Body of pancreas (tissue), 4 donors: Measurements from ENCODE around the gene INAFM1. TPM values are rescaled to one million over a fixed set of nuclear protein-coding genes. Genes with fewer than 3 reads are reported as not detected.

Experiments used
- ATAC-seq: fragments of 150-250 bp; one replicate; pipeline ENCODE4 v1.9.1; 2016
- DNase-seq, 4 donors: peaks; one replicate each; pipeline ENCODE4 v3.0.0-alpha.2; 2019
- H3K27ac ChIP-seq, 4 donors: fragments of 200-600 bp; sonication (generic); 1 replicate in 3 of 4; 2 replicates in 1 of 4; pipeline versions ENCODE4 v1.5.1 to v1.6.1; 2016 to 2019; ENCODE audit warnings: mild to moderate bottlenecking in 1 of 4, mixed read lengths in 1 of 4, moderate library complexity in 1 of 4
- H3K27me3 ChIP-seq, 2 donors: fragments of 200-600 bp; sonication (generic); one replicate each; pipeline ENCODE4 v1.6.0; 2016; ENCODE audit warnings: mild to moderate bottlenecking in 1 of 2
- H3K36me3 ChIP-seq, 2 donors: fragments of 200-600 bp; sonication (generic); replicated peaks in 1 of 2; 2 replicates each; pipeline ENCODE4 v1.5.1; 2016; ENCODE audit warnings: low read depth in 2 of 2; ENCODE audit not compliant: insufficient read depth in 1 of 2
- H3K4me1 ChIP-seq: fragments of 200-600 bp; sonication (generic); one replicate; pipeline ENCODE4 v1.6.0; 2016
- H3K4me3 ChIP-seq, 2 donors: fragments of 200-600 bp; sonication (generic); 1 replicate in 1 of 2; 2 replicates in 1 of 2; pipeline ENCODE4 v1.5.1; 2016 to 2019
- H3K9me3 ChIP-seq, 3 donors: fragments of 200-600 bp; sonication (generic); 1 replicate in 2 of 3; 2 replicates in 1 of 3; pipeline ENCODE4 v1.5.1; 2016
- CTCF ChIP-seq, 7 experiments: fragments of 450-650 bp in 4 of 7; fragments of 200-600 bp in 3 of 7; sonication (generic) in 3 of 7; IDR thresholded peaks; one replicate each; pipeline ENCODE4 v1.5.1; 2016 to 2019; ENCODE audit warnings: antibody characterized with exemption in 7 of 7
- POLR2A ChIP-seq, 3 donors: fragments of 450-650 bp; IDR thresholded peaks; one replicate each; pipeline ENCODE4 v1.6.1; 2016; ENCODE audit warnings: antibody characterized with exemption in 3 of 3, mild to moderate bottlenecking in 2 of 3
- WGBS, 2 donors: methylation state at CpG; one replicate each; pipeline ENCODE4 v1.1.5; 2017; 5-methylcytosine and 5-hydroxymethylcytosine counted together
- intact Hi-C: fragments of 100-400 bp; cut with DNase I; formaldehyde crosslinking; loops from one replicate; pipeline ENCODE4 v1.15.1; 2023
- total RNA-seq, 2 donors: library from RNA; depleted of rRNA; stranded (reverse); fragments of >200 nt; gene quantifications; one replicate each; pipeline ENCODE4 v1.1.0, GENCODE V29; 2016

Gene INAFM1
- total RNA-seq, 2 donors from 2014 or later: 9.1 to 10.2 TPM

- no peak overlapping the region for H3K4me3 ChIP-seq
- no peak overlapping the region for H3K27ac ChIP-seq
- no peaks in the 10 kb centered on the region for H3K9me3 ChIP-seq
- peaks cover 39% of the 10 kb centered on the region for H3K4me1 ChIP-seq
- no peaks in the 10 kb centered on the region for H3K36me3 ChIP-seq
- DNase-seq: no peak
- WGBS, 2 donors: 15 to 52% methylated on average over 7 to 16 of the region's 16 CpGs
- ATAC-seq: no peak
- TF ChIP-seq CTCF (IDR thresholded peaks at IDR 0.05): no peak
- TF ChIP-seq POLR2A (IDR thresholded peaks at IDR 0.05): no peak
- peaks cover 0 to 5% of the 10 kb centered on the region in 2 donors for H3K27me3 ChIP-seq
- intact Hi-C loops: no loop called here
Measured at GRCh38 chr19:47239152-47239551, 35.5 kb upstream of the INAFM1 start.

- H3K27me3 ChIP-seq: peaks cover 0 to 5% of the 10 kb centered on the region in 2 donors
- WGBS, 2 donors: 3 to 4% methylated on average over 11 to 54 of the region's 62 CpGs
- no peak overlapping the region for H3K4me3 ChIP-seq
- H3K36me3 ChIP-seq: no peaks in the 10 kb centered on the region
- TF ChIP-seq CTCF (IDR thresholded peaks at IDR 0.05) (no peak), POLR2A (IDR thresholded peaks at IDR 0.05) (no peak)
- peak in 3 of 4 donors; percentile 55 to 62 (median 60) for DNase-seq
- intact Hi-C loops: no loop called here
- ATAC-seq: no peak
- H3K27ac ChIP-seq: no peak overlapping the region
- H3K4me1 ChIP-seq: peaks cover 45% of the 10 kb centered on the region
- no peaks in the 10 kb centered on the region for H3K9me3 ChIP-seq
Measured at GRCh38 chr19:47239610-47240296, 34.9 kb upstream of the INAFM1 start.

GRCh38 chr19:47240556-47240955 lies 34.1 kb upstream of the INAFM1 start:
- DNase-seq: no peak
- Histone ChIP-seq H3K27me3 (peaks cover 0 to 5% of the 10 kb centered on the region in 2 donors), H3K4me3 (no peak overlapping the region), H3K36me3 (no peaks in the 10 kb centered on the region), H3K27ac (peak overlapping the region in 1 of 4 donors; percentile 31), H3K4me1 (peaks cover 45% of the 10 kb centered on the region), H3K9me3 (no peaks in the 10 kb centered on the region)
- WGBS, 2 donors: 57% methylated on average over 6 of the region's 6 CpGs; no CpG with 5 or more reads in 1 of the 2 donors
- TF ChIP-seq CTCF (IDR thresholded peaks at IDR 0.05) (no peak), POLR2A (IDR thresholded peaks at IDR 0.05) (no peak)
- ATAC-seq: no peak
- intact Hi-C loops: no loop called here

- ATAC-seq (peak; percentile 82), DNase-seq (peak; percentile 93 to 97 (median 95))
- Histone ChIP-seq H3K36me3 (no peaks in the 10 kb centered on the region), H3K4me1 (peaks cover 45% of the 10 kb centered on the region), H3K27me3 (peaks cover 0 to 5% of the 10 kb centered on the region in 2 donors), H3K4me3 (no peak overlapping the region), H3K9me3 (no peaks in the 10 kb centered on the region), H3K27ac (peak overlapping the region in 1 of 4 donors; percentile 31)
- WGBS, 2 donors: 6 to 13% methylated on average over 11 to 25 of the region's 27 CpGs
- peak; percentile 43 to 65 (median 62) for TF ChIP-seq POLR2A (IDR thresholded peaks at IDR 0.05)
- no peak for TF ChIP-seq CTCF (IDR thresholded peaks at IDR 0.05)
- intact Hi-C loops: no loop called here
Measured at GRCh38 chr19:47240996-47241918, 33.4 kb upstream of the INAFM1 start.
